Measurements from ENCODE around the gene OPALIN. TPM values are rescaled to one million over a fixed set of nuclear protein-coding genes. Genes with fewer than 3 reads are reported as not detected.

The OPALIN gene
- total and polyA plus RNA-seq, 12 donors = not detected

DNA sequence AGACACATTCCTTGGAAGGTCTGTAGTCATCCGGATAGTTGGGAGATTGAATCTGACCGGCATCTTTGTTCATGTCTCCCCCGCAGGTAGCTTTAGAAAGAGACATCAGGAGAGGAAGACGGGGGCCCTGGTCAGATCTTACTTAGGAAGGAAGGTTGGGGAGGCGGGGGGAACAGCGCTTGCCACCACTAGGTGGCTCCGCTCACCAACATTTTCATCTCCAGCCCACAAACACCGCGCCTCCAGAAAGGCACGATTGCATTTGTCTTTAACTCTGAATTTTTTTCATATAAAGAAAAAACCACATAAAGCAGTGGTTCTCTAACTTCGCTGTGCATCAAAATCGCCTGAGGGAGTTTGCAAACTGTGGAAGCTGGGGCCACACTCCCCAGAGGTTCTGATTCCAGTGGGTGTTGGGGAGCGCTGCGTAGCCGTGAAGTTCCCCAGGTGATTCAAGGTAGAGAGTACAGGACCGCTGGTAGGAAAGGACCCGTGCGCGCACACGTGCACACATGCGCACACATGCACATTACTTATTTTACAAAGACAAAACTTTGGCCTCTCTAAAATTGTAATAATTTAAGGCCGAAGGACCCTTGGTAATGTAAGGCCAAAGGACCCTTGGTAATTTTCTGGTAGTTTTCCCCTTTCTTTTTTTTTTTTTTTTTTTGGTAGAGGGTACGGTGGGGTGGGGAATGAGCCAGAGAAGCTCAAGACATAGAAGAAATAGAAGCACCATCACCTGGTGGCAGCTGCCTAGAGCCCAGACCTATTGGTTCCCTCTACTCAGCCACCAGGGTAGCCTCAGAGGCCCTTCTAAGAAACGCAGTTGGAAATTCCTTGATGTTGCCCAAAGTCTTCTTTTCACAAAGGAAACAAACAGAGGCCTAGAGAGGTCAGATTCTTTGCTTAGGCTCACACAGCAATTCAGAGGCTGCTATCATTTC is 37.4 kb upstream of the OPALIN start:
- WGBS, 2 donors = 27% methylated on average over 24 of the region's 24 CpGs
- Histone ChIP-seq H3K4me1 (peaks cover 0 to 51% (median 25%) of the 10 kb centered on the region in 9 donors), H3K27me3 (peaks cover 0 to 18% (median 0%) of the 10 kb centered on the region in 7 donors), H3K27ac (peak overlapping the region in 1 of 10 donors; percentile 64), H3K36me3 (peaks cover 0 to 9% (median 0%) of the 10 kb centered on the region in 9 donors), H3K4me3 (no peak overlapping the region), H3K9me3 (no peaks in the 10 kb centered on the region)
- DNase-seq = peak; percentile 58 to 65
- intact Hi-C loops (cut with DNase I) = loop anchor here in 9 of 10 donors (1.0 to 10.0 kb wide), 8 partner anchors 53 to 629 kb away; partner anchors contain the start of gene TLL2 (in 8 of the 9)
- peak in 7 of 8 donors; percentile 44 to 77 (median 72) for ATAC-seq
- TF ChIP-seq CTCF (IDR thresholded peaks at IDR 0.05) = peak; percentile 65 to 92 (median 85)

DNA sequence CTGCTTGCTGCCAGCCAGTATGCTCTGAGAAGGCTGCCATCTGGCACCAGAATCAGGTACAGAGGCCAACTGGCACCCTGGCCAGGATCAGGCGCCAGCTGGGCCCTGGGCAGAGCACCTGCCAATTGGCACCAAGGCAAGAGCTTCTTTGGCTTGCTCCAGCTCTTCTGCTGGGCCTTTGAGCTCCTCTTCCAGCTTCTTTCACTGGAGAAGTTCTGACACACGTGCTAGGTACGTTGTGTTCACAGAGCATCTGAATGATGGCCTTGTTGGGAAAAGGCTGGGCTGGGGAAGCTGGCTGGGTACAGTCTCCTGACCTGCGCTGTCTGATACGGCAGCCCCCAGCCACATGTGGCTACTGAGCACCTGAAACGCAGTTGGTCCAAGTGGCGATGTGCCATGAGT is 31.7 kb upstream of the OPALIN start:
- 47 to 50% methylated on average over 7 of the region's 7 CpGs for WGBS, 2 donors
- H3K9me3 ChIP-seq = no peaks in the 10 kb centered on the region
- peak; percentile 75 to 79 for DNase-seq
- peaks cover 0 to 15% (median 8%) of the 10 kb centered on the region in 9 donors for H3K4me1 ChIP-seq
- peak; percentile 91 to 98 (median 94) for ATAC-seq
- H3K27ac ChIP-seq = peak overlapping the region in 5 of 10 donors; percentile 20 to 67 (median 51)
- H3K36me3 ChIP-seq = peaks cover 0 to 9% (median 0%) of the 10 kb centered on the region in 9 donors
- intact Hi-C loops (cut with DNase I) = loop anchor here in 6 of 10 donors (10.0 kb wide), 4 partner anchors 164 to 634 kb away; no protein-coding TSS in a partner anchor
- no peak overlapping the region for H3K4me3 ChIP-seq
- peaks cover 0 to 4% (median 0%) of the 10 kb centered on the region in 7 donors for H3K27me3 ChIP-seq
- no peak for TF ChIP-seq CTCF (IDR thresholded peaks at IDR 0.05)

DNA sequence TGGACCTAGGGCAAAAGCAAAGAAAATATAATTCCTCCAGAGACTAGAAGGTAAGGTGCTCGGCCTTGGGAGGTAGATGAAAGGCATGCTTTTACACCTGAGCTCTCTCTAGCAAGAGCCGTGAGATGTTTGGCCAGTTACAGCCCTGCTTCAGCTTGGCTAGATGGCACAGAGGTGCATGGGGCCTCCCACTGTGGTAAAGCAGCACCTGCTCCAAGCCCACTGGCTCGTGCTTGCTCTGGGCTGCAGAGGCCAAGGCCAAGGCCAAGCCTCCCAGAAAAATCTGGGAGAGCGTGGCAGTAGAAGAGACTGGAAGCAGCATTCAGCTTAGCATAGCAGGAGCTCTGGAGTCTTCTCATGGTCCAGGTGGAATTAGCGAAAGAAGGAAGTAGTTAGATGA is 31.0 kb upstream of the OPALIN start:
- peak in 3 of 8 donors; percentile 13 to 32 (median 24) for ATAC-seq
- Histone ChIP-seq H3K27me3 (peaks cover 0 to 4% (median 0%) of the 10 kb centered on the region in 7 donors), H3K9me3 (no peaks in the 10 kb centered on the region), H3K4me1 (peaks cover 0 to 15% (median 8%) of the 10 kb centered on the region in 9 donors), H3K27ac (peak overlapping the region in 7 of 10 donors; percentile 1 to 67 (median 47)), H3K36me3 (peaks cover 0 to 5% (median 0%) of the 10 kb centered on the region in 9 donors), H3K4me3 (no peak overlapping the region)
- intact Hi-C loops (cut with DNase I) = loop anchor here in 6 of 10 donors (10.0 kb wide), 4 partner anchors 165 to 635 kb away; no protein-coding TSS in a partner anchor
- no peak for TF ChIP-seq CTCF (IDR thresholded peaks at IDR 0.05)
- WGBS, 2 donors = 76% methylated on average over 5 of the region's 5 CpGs
- no peak for DNase-seq

- no peaks in the 10 kb centered on the region for H3K36me3 ChIP-seq
- no peak for DNase-seq
- intact Hi-C loops (cut with DNase I) = no loop called here
- no peak overlapping the region for H3K4me3 ChIP-seq
- peaks cover 0 to 7% (median 0%) of the 10 kb centered on the region in 7 donors for H3K27me3 ChIP-seq
- no peak for ATAC-seq
- no peaks in the 10 kb centered on the region for H3K9me3 ChIP-seq
- peaks cover 0 to 15% (median 8%) of the 10 kb centered on the region in 9 donors for H3K4me1 ChIP-seq
- H3K27ac ChIP-seq = no peak overlapping the region
- 74 to 80% methylated on average over 7 of the region's 7 CpGs for WGBS, 2 donors
- no peak for TF ChIP-seq CTCF (IDR thresholded peaks at IDR 0.05)
Measured at GRCh38 chr10:96387601-96388000, 28.8 kb upstream of the OPALIN start.

Measured in heart right ventricle (tissue), 16 donors.